ENCODE measurements around the gene TRMT1.

TRMT1 gene

GRCh38 chr19:13091400-13092157 lies 25.0 kb downstream of the TRMT1 start:
- Histone ChIP-seq H3K27me3 (ENCODE audit: low read depth, low read length) (no peaks in the 10 kb centered on the region), H3K4me1 (ENCODE audit: control insufficient read depth in 1 of 2, insufficient read depth in 2 of 2, low read length in 2 of 2) (peaks cover 5 to 62% of the 10 kb centered on the region in 2 donors), H3K27ac (ENCODE audit: low read length) (no peak overlapping the region)

GRCh38 chr19:13090511-13091231 lies 25.9 kb downstream of the TRMT1 start:
- H3K27ac ChIP-seq (ENCODE audit: low read length), result no peak overlapping the region
- no peak overlapping the region for H3K4me3 ChIP-seq (ENCODE audit: low read depth in 1 of 2, low read length in 2 of 2)
- no peaks in the 10 kb centered on the region for H3K9me3 ChIP-seq (ENCODE audit: control insufficient read depth in 1 of 2, low read length in 2 of 2)
- H3K36me3 ChIP-seq (ENCODE audit: control insufficient read depth in 1 of 2, insufficient read depth in 2 of 2, low read length in 2 of 2), result peaks cover 8 to 9% of the 10 kb centered on the region in 2 donors
- peaks cover 7 to 66% of the 10 kb centered on the region in 2 donors for H3K4me1 ChIP-seq (ENCODE audit: control insufficient read depth in 1 of 2, insufficient read depth in 2 of 2, low read length in 2 of 2)
- H3K27me3 ChIP-seq (ENCODE audit: low read depth, low read length), result no peaks in the 10 kb centered on the region

More at GRCh38 chr19:13091400-13092157, 25.0 kb downstream of the TRMT1 start:
- no peaks in the 10 kb centered on the region for H3K9me3 ChIP-seq (ENCODE audit: control insufficient read depth in 1 of 2, low read length in 2 of 2)
- H3K36me3 ChIP-seq (ENCODE audit: control insufficient read depth in 1 of 2, insufficient read depth in 2 of 2, low read length in 2 of 2), result peaks cover 8% of the 10 kb centered on the region in 2 donors
- H3K4me3 ChIP-seq (ENCODE audit: low read depth in 1 of 2, low read length in 2 of 2), result peak overlapping the region in 1 of 2 donors; percentile 11

GRCh38 chr19:13089857-13090507 lies 26.6 kb downstream of the TRMT1 start:
- peaks cover 5 to 9% of the 10 kb centered on the region in 2 donors for H3K36me3 ChIP-seq (ENCODE audit: control insufficient read depth in 1 of 2, insufficient read depth in 2 of 2, low read length in 2 of 2)
- no peaks in the 10 kb centered on the region for H3K9me3 ChIP-seq (ENCODE audit: control insufficient read depth in 1 of 2, low read length in 2 of 2)
- H3K4me1 ChIP-seq (ENCODE audit: control insufficient read depth in 1 of 2, insufficient read depth in 2 of 2, low read length in 2 of 2), result peaks cover 11 to 66% of the 10 kb centered on the region in 2 donors
- H3K27me3 ChIP-seq (ENCODE audit: low read depth, low read length), result no peaks in the 10 kb centered on the region
- H3K27ac ChIP-seq (ENCODE audit: low read length), result no peak overlapping the region
- H3K4me3 ChIP-seq (ENCODE audit: low read depth in 1 of 2, low read length in 2 of 2), result no peak overlapping the region

GRCh38 chr19:13089139-13089856 lies 27.2 kb downstream of the TRMT1 start:
- Histone ChIP-seq H3K4me3 (ENCODE audit: low read depth in 1 of 2, low read length in 2 of 2) (no peak overlapping the region), H3K9me3 (ENCODE audit: control insufficient read depth in 1 of 2, low read length in 2 of 2) (no peaks in the 10 kb centered on the region), H3K36me3 (ENCODE audit: control insufficient read depth in 1 of 2, insufficient read depth in 2 of 2, low read length in 2 of 2) (peaks cover 7 to 9% of the 10 kb centered on the region in 2 donors), H3K27ac (ENCODE audit: low read length) (no peak overlapping the region), H3K4me1 (ENCODE audit: control insufficient read depth in 1 of 2, insufficient read depth in 2 of 2, low read length in 2 of 2) (peaks cover 11 to 59% of the 10 kb centered on the region in 2 donors), H3K27me3 (ENCODE audit: low read depth, low read length) (no peaks in the 10 kb centered on the region)

- no peaks in the 10 kb centered on the region for H3K27me3 ChIP-seq (ENCODE audit: low read depth, low read length)
- H3K4me3 ChIP-seq (ENCODE audit: low read depth in 1 of 2, low read length in 2 of 2), result no peak overlapping the region
- H3K9me3 ChIP-seq (ENCODE audit: control insufficient read depth in 1 of 2, low read length in 2 of 2), result no peaks in the 10 kb centered on the region
- peaks cover 9 to 17% of the 10 kb centered on the region in 2 donors for H3K36me3 ChIP-seq (ENCODE audit: control insufficient read depth in 1 of 2, insufficient read depth in 2 of 2, low read length in 2 of 2)
- peaks cover 11 to 54% of the 10 kb centered on the region in 2 donors for H3K4me1 ChIP-seq (ENCODE audit: control insufficient read depth in 1 of 2, insufficient read depth in 2 of 2, low read length in 2 of 2)
- no peak overlapping the region for H3K27ac ChIP-seq (ENCODE audit: low read length)
Measured at GRCh38 chr19:13087795-13088537, 28.6 kb downstream of the TRMT1 start.

GRCh38 chr19:13087295-13087694 lies 29.2 kb downstream of the TRMT1 start:
- Histone ChIP-seq H3K9me3 (ENCODE audit: control insufficient read depth in 1 of 2, low read length in 2 of 2) (no peaks in the 10 kb centered on the region), H3K36me3 (ENCODE audit: control insufficient read depth in 1 of 2, insufficient read depth in 2 of 2, low read length in 2 of 2) (peaks cover 9 to 17% of the 10 kb centered on the region in 2 donors), H3K27ac (ENCODE audit: low read length) (no peak overlapping the region), H3K4me3 (ENCODE audit: low read depth in 1 of 2, low read length in 2 of 2) (no peak overlapping the region), H3K27me3 (ENCODE audit: low read depth, low read length) (no peaks in the 10 kb centered on the region), H3K4me1 (ENCODE audit: control insufficient read depth in 1 of 2, insufficient read depth in 2 of 2, low read length in 2 of 2) (peaks cover 9 to 54% of the 10 kb centered on the region in 2 donors)

- Histone ChIP-seq H3K27me3 (ENCODE audit: low read depth, low read length) (no peaks in the 10 kb centered on the region), H3K4me1 (ENCODE audit: control insufficient read depth in 1 of 2, insufficient read depth in 2 of 2, low read length in 2 of 2) (peaks cover 6 to 53% of the 10 kb centered on the region in 2 donors), H3K4me3 (ENCODE audit: low read depth in 1 of 2, low read length in 2 of 2) (no peak overlapping the region), H3K27ac (ENCODE audit: low read length) (no peak overlapping the region), H3K36me3 (ENCODE audit: control insufficient read depth in 1 of 2, insufficient read depth in 2 of 2, low read length in 2 of 2) (peaks cover 9 to 25% of the 10 kb centered on the region in 2 donors), H3K9me3 (ENCODE audit: control insufficient read depth in 1 of 2, low read length in 2 of 2) (no peaks in the 10 kb centered on the region)
Measured at GRCh38 chr19:13086341-13086740, 30.2 kb downstream of the TRMT1 start.

- H3K27me3 ChIP-seq (ENCODE audit: low read depth, low read length), result no peaks in the 10 kb centered on the region
- H3K9me3 ChIP-seq (ENCODE audit: control insufficient read depth in 1 of 2, low read length in 2 of 2), result no peaks in the 10 kb centered on the region
- no peak overlapping the region for H3K4me3 ChIP-seq (ENCODE audit: low read depth in 1 of 2, low read length in 2 of 2)
- H3K4me1 ChIP-seq (ENCODE audit: control insufficient read depth in 1 of 2, insufficient read depth in 2 of 2, low read length in 2 of 2), result peaks cover 6 to 47% of the 10 kb centered on the region in 2 donors
- no peak overlapping the region for H3K27ac ChIP-seq (ENCODE audit: low read length)
- peaks cover 9 to 25% of the 10 kb centered on the region in 2 donors for H3K36me3 ChIP-seq (ENCODE audit: control insufficient read depth in 1 of 2, insufficient read depth in 2 of 2, low read length in 2 of 2)
Measured at GRCh38 chr19:13085666-13086065, 30.9 kb downstream of the TRMT1 start.

GRCh38 chr19:13083627-13084026 lies 32.9 kb downstream of the TRMT1 start:
- Histone ChIP-seq H3K4me1 (ENCODE audit: control insufficient read depth in 1 of 2, insufficient read depth in 2 of 2, low read length in 2 of 2) (peaks cover 13 to 49% of the 10 kb centered on the region in 2 donors), H3K27me3 (ENCODE audit: low read depth, low read length) (no peaks in the 10 kb centered on the region), H3K9me3 (ENCODE audit: control insufficient read depth in 1 of 2, low read length in 2 of 2) (no peaks in the 10 kb centered on the region), H3K27ac (ENCODE audit: low read length) (no peak overlapping the region), H3K36me3 (ENCODE audit: control insufficient read depth in 1 of 2, insufficient read depth in 2 of 2, low read length in 2 of 2) (peaks cover 9 to 20% of the 10 kb centered on the region in 2 donors), H3K4me3 (ENCODE audit: low read depth in 1 of 2, low read length in 2 of 2) (no peak overlapping the region)

GRCh38 chr19:13083008-13083404 lies 33.5 kb downstream of the TRMT1 start:
- Histone ChIP-seq H3K4me3 (ENCODE audit: low read depth in 1 of 2, low read length in 2 of 2) (no peak overlapping the region), H3K36me3 (ENCODE audit: control insufficient read depth in 1 of 2, insufficient read depth in 2 of 2, low read length in 2 of 2) (peaks cover 9 to 20% of the 10 kb centered on the region in 2 donors), H3K4me1 (ENCODE audit: control insufficient read depth in 1 of 2, insufficient read depth in 2 of 2, low read length in 2 of 2) (peaks cover 13 to 55% of the 10 kb centered on the region in 2 donors), H3K27me3 (ENCODE audit: low read depth, low read length) (no peaks in the 10 kb centered on the region), H3K27ac (ENCODE audit: low read length) (no peak overlapping the region), H3K9me3 (ENCODE audit: control insufficient read depth in 1 of 2, low read length in 2 of 2) (no peaks in the 10 kb centered on the region)
